Panc1 (cell line): ENCODE measurements around the gene AGTPBP1. TPM values are rescaled to one million over a fixed set of nuclear protein-coding genes. Genes with fewer than 3 reads are reported as not detected.

Source experiments
- ATAC-seq: fragments of 200-7000 bp; cut with Tn5 transposase; 2 replicates; pipeline ENCODE4 v1.9.1; 2020; ENCODE audit warnings: mild to moderate bottlenecking, moderate library complexity
- BruUV-seq: library from RNA; stranded (reverse); fragments of 400-500 nt; replicated peaks from 2 replicates; lab custom pipeline; 2021; lab: Mats Ljungman, UMichigan
- CTCF ChIA-PET: fragments of 300-600 bp; sonication (Branson Sonifier 250); formaldehyde crosslinking; loops from one replicate; lab custom pipeline; 2022; ENCODE audit warnings: antibody characterized with exemption; lab: Charles Lee
- POLR2A ChIA-PET: fragments of 300-600 bp; sonication (Branson Sonifier 250); formaldehyde crosslinking; loops from one replicate; lab custom pipeline; 2022; ENCODE audit warnings: antibody characterized with exemption; lab: Charles Lee
- DNase-seq: peaks from one replicate; pipeline ENCODE4 v3.0.0-alpha.2; 2010; ENCODE audit warnings: low read depth, low spot score
- H3K27ac ChIP-seq: 2 replicates; pipeline ENCODE4 v1.5.1; 2011; ENCODE audit warnings: mild to moderate bottlenecking, low read length, inconsistent platforms
- H3K27me3 ChIP-seq: fragments of 200-500 bp; sonication (Bioruptor generic); 2 replicates; pipeline ENCODE4 v1.6.0; 2014; ENCODE audit warnings: low read length, inconsistent platforms; ENCODE audit not compliant: control insufficient read depth, insufficient read depth
- H3K36me3 ChIP-seq: fragments of 200-500 bp; sonication (Bioruptor generic); 2 replicates; pipeline ENCODE4 v1.5.1; 2014; ENCODE audit warnings: inconsistent platforms, mild to moderate bottlenecking, low read length, moderate library complexity; ENCODE audit not compliant: control insufficient read depth, insufficient read depth
- H3K4me1 ChIP-seq: 2 replicates; pipeline ENCODE4 v1.5.1; 2011; ENCODE audit warnings: inconsistent platforms, mild to moderate bottlenecking, low read length, moderate library complexity; ENCODE audit not compliant: control insufficient read depth, insufficient read depth
- H3K4me3 ChIP-seq, 2 experiments: 2 replicates each; pipeline ENCODE4 v1.5.1; 2011 to 2012; ENCODE audit warnings: low read depth in 2 of 2, low read length in 2 of 2, mild to moderate bottlenecking in 2 of 2, inconsistent platforms in 1 of 2, moderate library complexity in 1 of 2
- H3K9me3 ChIP-seq: fragments of 200-500 bp; sonication (Bioruptor generic); 2 replicates; pipeline ENCODE4 v1.5.1; 2014; ENCODE audit warnings: low read depth, mild to moderate bottlenecking, inconsistent platforms, low read length, moderate library complexity; ENCODE audit not compliant: control insufficient read depth, insufficient read depth
- CTCF ChIP-seq: fragments of 450-650 bp; IDR thresholded peaks from 2 replicates; pipeline ENCODE4 v1.5.1; 2017; ENCODE audit warnings: mild to moderate bottlenecking
- POLR2AphosphoS5 ChIP-seq: IDR thresholded peaks from 2 replicates; pipeline ENCODE4 v1.6.1; 2012; ENCODE audit warnings: mild to moderate bottlenecking, low read depth, low read length, moderate library complexity
- REST ChIP-seq, 2 experiments: IDR thresholded peaks; 2 replicates each; pipeline ENCODE4 v1.6.1; 2011 to 2012; ENCODE audit warnings: low read depth in 2 of 2, control low read depth in 1 of 2, low read length in 1 of 2, mild to moderate bottlenecking in 1 of 2, moderate library complexity in 1 of 2; ENCODE audit not compliant: insufficient read depth in 1 of 2
- SIN3A ChIP-seq: IDR thresholded peaks from 2 replicates; pipeline ENCODE4 v1.6.1; 2012; ENCODE audit warnings: low read depth, mild to moderate bottlenecking, low read length, moderate library complexity, borderline replicate concordance; ENCODE audit not compliant: insufficient read depth
- TCF7L2 ChIP-seq: IDR thresholded peaks from 2 replicates; pipeline ENCODE4 v1.6.1; 2011; ENCODE audit warnings: mild to moderate bottlenecking, low read depth, low read length, inconsistent platforms
- in situ Hi-C: cut with HindIII; loops from 2 replicates; pipeline ENCODE4 v1.10.0; 2016; ENCODE audit warnings: low sequenced_read_pairs, low pct_unique_long_range_greater_than_20kb
- intact Hi-C: fragments of 100-400 bp; cut with micrococcal nuclease; formaldehyde crosslinking; loops from one replicate; pipeline ENCODE4 v1.10.0; 2022; ENCODE audit not compliant: unreplicated experiment
- total RNA-seq: library from RNA; stranded (reverse); gene quantifications from one replicate; pipeline ENCODE4 v1.2.1, GENCODE V29; 2021; ENCODE audit not compliant: unreplicated experiment

AGTPBP1 gene
- total RNA-seq, 1 experiment from 2014 or later, result 11.6 TPM

GRCh38 chr9:85554349-85554748 lies 187.4 kb downstream of the AGTPBP1 start:
- BruUV-seq, result no TSS peak
- no peak overlapping the region for H3K27ac ChIP-seq
- H3K36me3 ChIP-seq, result no peaks in the 10 kb centered on the region
- DNase-seq, result no peak
- ATAC-seq, result no peak
- no peaks in the 10 kb centered on the region for H3K27me3 ChIP-seq
- in situ Hi-C loops (no loop called here), intact Hi-C loops (no loop called here)
- no peaks in the 10 kb centered on the region for H3K9me3 ChIP-seq
- POLR2A ChIA-PET, result no interaction called here
- no peak overlapping the region for H3K4me3 ChIP-seq
- TF ChIP-seq REST (IDR thresholded peaks at IDR 0.05; ENCODE audit: insufficient read depth in 1 of 2, low read depth in 2 of 2, low read length in 1 of 2) (no peak), SIN3A (no peak), TCF7L2 (no peak), POLR2AphosphoS5 (no peak), CTCF (no peak)
- CTCF ChIA-PET, result no interaction called here
- no peaks in the 10 kb centered on the region for H3K4me1 ChIP-seq

GRCh38 chr9:85553475-85553874 lies 188.3 kb downstream of the AGTPBP1 start:
- Histone ChIP-seq H3K9me3 (no peaks in the 10 kb centered on the region), H3K27me3 (no peaks in the 10 kb centered on the region), H3K4me1 (no peaks in the 10 kb centered on the region), H3K4me3 (no peak overlapping the region), H3K36me3 (no peaks in the 10 kb centered on the region), H3K27ac (no peak overlapping the region)
- in situ Hi-C loops (no loop called here), intact Hi-C loops (no loop called here)
- no peak for ATAC-seq
- ChIA-PET CTCF (no interaction called here), POLR2A (no interaction called here)
- no TSS peak for BruUV-seq
- TF ChIP-seq TCF7L2 (no peak), POLR2AphosphoS5 (no peak), REST (IDR thresholded peaks at IDR 0.05; ENCODE audit: insufficient read depth in 1 of 2, low read depth in 2 of 2, low read length in 1 of 2) (no peak), CTCF (no peak)
- DNase-seq, result no peak
